Rectal smooth muscle tissue (tissue), 1 donor: ENCODE measurements around the gene TMEM35A.
A peak's percentile ranks its signal among the peaks of the same experiment; 100 is the strongest.
"Not testable (repeated sequence)": the region's sequence is repeated elsewhere in the genome, so short reads cannot be mapped to it uniquely, and the experiment has no call there.

ENCODE experiments used
- H3K27ac ChIP-seq: one replicate; pipeline ENCODE4 v1.7.0; 2013; ENCODE audit warnings: low read depth, low read length, inconsistent platforms
- H3K27me3 ChIP-seq: one replicate; pipeline ENCODE4 v1.7.0; 2013; ENCODE audit warnings: low read length; ENCODE audit not compliant: control insufficient read depth, insufficient read depth
- H3K36me3 ChIP-seq: one replicate; pipeline ENCODE4 v1.7.0; 2013; ENCODE audit warnings: low read length; ENCODE audit not compliant: control insufficient read depth, insufficient read depth
- H3K4me1 ChIP-seq: one replicate; pipeline ENCODE4 v1.7.0; 2013; ENCODE audit warnings: low read length; ENCODE audit not compliant: control insufficient read depth, insufficient read depth
- H3K4me3 ChIP-seq: one replicate; pipeline ENCODE4 v1.7.0; 2013; ENCODE audit warnings: low read length
- H3K9ac ChIP-seq: one replicate; pipeline ENCODE4 v1.7.0; 2013; ENCODE audit warnings: low read length

The TMEM35A gene, protein sequence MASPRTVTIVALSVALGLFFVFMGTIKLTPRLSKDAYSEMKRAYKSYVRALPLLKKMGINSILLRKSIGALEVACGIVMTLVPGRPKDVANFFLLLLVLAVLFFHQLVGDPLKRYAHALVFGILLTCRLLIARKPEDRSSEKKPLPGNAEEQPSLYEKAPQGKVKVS

DNA sequence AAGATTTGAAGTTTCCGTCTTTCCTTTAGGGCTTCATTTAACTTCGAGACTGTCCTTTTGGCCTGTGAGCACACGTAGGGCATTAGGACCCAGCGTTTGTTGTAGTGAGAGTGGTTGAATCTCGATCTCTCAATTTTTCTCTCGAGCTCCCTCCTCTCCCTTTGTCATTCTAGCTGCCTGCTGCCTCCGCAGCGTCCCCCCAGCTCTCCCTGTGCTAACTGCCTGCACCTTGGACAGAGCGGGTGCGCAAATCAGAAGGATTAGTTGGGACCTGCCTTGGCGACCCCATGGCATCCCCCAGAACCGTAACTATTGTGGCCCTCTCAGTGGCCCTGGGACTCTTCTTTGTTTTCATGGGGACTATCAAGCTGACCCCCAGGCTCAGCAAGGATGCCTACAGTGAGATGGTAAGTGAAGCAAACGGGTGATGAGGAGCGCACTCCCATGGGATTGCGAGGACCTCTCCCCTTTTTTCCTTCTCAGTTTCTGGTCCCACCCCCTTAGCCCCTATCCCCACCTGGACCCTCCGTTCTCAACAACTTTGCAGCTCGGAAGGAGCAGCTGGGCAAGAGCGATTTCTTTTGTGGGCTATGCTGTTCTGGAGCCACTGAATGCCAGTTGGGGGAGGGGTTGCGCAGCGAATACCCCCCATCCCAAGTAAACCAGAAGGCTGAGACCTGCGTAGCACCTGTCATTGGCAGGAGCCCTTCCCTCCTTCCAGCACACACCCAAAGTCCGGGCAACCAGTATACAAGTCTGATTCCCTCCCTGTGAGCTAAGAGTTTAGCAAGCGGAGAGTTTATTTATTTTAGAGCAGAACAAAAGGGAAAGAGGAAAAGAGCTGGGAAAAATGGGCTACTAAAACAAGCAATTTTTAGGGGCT lies at the start of gene TMEM35A:
TSS of gene TMEM35A (plus strand) at position 164 of the 883 bp plus-strand sequence. CDS start at position 288, 124 bp downstream.
- H3K36me3 ChIP-seq = no peaks in the 10 kb centered on the region
- H3K9ac ChIP-seq = no peak within 1 kb of the TSS
- peak within 1 kb of the TSS; percentile 48 for H3K4me3 ChIP-seq
- H3K27me3 ChIP-seq = no peaks in the 10 kb centered on the region
- peak within 1 kb of the TSS; percentile 67 for H3K27ac ChIP-seq
- H3K4me1 ChIP-seq = no peaks in the 10 kb centered on the region

DNA sequence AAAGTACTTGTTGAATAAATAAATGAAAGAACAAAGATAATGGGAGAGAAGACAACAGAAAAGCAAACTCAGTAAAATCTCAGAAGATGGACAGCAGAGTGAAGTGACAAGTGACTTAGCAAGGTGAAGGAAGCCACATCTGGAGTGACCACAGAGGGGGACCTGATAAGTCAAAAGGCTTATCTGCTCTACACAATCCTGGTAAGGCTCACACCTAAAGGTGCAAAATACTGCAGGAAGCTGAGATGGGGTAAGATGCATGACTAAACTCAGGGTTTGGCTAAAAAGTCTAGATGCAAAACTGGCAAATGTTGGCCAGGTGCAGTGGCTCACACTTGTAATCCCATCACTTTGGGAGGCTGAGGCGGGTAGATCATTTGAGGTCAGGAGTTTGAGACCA lies 49.0 kb upstream of the TMEM35A start:
- no peak overlapping the region for H3K27ac ChIP-seq
- H3K4me1 ChIP-seq = no peaks in the 10 kb centered on the region
- H3K27me3 ChIP-seq = no peaks in the 10 kb centered on the region
- no peak overlapping the region for H3K9ac ChIP-seq
- H3K4me3 ChIP-seq = no peak overlapping the region
- peaks cover 3% of the 10 kb centered on the region for H3K36me3 ChIP-seq

DNA sequence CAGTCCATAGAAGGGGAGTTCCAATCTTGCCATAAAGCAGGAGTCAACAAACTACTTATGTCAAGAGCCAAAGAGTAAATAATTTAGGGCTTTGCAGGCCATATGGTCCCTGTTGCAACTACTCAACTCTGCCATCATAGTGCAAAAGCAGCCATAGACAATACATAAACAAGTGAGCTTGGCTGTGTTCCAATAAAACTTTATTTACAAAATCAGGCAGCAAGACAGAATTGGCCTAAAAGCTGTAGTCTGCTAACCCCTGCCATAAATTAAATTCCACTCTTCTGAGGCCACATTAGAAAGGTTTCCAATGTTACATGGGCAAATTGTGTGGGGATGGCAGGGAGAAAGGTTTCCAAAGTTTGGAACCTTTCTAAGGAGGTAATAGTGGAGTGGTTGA lies 41.4 kb upstream of the TMEM35A start:
- Histone ChIP-seq H3K4me1 (no peaks in the 10 kb centered on the region), H3K9ac (no peak overlapping the region), H3K4me3 (no peak overlapping the region), H3K27me3 (no peaks in the 10 kb centered on the region), H3K36me3 (peaks cover 2% of the 10 kb centered on the region), H3K27ac (no peak overlapping the region)

DNA sequence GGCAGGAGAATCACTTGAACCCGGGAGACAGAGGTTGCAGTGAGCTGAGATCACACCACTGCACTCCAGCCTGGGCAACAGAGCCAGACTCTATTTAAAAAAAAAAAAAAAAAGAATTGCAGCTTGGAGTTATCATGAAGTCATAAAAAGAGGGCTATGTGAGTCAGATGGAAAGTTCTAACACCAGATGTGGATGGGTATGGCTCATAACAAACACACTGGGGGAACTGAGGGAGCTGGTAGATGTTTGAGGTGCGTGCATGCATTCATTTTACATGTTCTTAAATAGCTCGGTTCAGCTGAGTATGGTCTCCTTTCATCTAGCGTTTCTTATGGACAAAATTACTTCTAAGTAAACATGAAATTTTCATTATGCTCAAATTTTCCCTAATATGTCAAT lies 38.5 kb upstream of the TMEM35A start:
- no peaks in the 10 kb centered on the region for H3K4me1 ChIP-seq
- H3K27ac ChIP-seq = no peak overlapping the region
- H3K27me3 ChIP-seq = no peaks in the 10 kb centered on the region
- H3K36me3 ChIP-seq = peaks cover 2% of the 10 kb centered on the region
- no peak overlapping the region for H3K4me3 ChIP-seq
- no peak overlapping the region for H3K9ac ChIP-seq

DNA sequence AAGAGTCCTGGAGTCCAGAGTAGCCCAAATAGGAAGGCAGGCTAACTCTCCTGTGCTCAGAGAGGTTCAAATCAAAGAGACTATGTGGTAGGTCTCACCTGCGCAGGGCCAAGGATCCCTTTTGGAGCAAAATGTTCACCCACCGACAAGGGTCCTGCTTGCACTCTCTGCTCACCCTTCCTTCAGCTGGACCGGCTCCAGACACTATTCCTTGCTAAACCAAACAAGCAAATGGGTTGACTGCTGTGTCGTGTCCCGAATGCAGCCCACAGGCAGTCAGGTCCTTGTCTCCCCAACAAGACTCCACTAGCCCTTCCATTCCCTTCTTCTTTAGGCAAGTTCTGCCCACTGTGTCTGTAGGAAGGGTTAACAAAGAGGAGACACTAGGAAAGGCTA lies 27.5 kb upstream of the TMEM35A start:
- no peaks in the 10 kb centered on the region for H3K4me1 ChIP-seq
- H3K27me3 ChIP-seq = no peaks in the 10 kb centered on the region
- H3K36me3 ChIP-seq = no peaks in the 10 kb centered on the region
- peak overlapping the region; percentile 7 for H3K9ac ChIP-seq
- H3K27ac ChIP-seq = peak overlapping the region; percentile 82
- peak overlapping the region; percentile 62 for H3K4me3 ChIP-seq

DNA sequence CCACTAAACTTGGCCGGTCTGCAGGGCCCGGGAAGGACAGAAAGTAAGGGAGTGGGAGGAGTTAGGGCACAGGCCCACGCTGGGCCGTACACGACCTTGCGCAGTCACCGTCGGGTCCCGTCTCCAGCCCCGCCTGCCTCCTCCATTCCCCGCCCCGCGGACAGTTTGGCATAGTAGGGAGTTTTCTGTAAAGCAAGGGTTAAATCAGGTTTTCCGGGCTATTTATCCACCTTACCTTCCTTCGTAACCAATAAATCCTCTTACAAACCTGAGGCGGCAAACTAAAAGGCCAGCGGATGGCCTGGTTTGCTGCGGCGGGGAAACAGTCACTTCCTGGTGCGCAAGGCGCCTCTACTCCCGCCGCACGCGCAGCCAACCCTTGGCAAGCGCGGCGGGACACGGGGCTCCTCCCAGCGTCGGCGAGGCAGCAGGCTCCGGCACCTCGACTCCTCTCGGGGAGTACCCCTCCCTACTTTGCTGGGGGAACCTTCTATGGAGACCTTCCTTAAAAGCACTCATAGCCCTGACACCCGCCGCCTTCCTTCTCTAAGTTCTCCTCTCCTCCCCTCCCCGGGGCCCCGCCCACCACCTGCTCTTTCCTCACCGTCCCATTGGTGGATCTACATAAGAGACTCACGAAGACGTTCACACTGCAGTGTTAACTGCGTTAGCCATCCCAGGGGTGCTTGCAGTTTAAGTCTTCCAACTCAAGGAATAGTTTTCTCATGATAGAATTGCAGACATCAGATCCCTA lies 27.0 kb upstream of the TMEM35A start, which contains the start of gene TRMT2B:
TSS of gene TRMT2B (minus strand) at position 563 of the 754 bp plus-strand sequence. CDS start 9,822 bp downstream, outside the sequence.
- peak within 1 kb of the TSS; percentile 7 for H3K9ac ChIP-seq
- H3K36me3 ChIP-seq = no peaks in the 10 kb centered on the region
- H3K27ac ChIP-seq = peak within 1 kb of the TSS; percentile 82
- no peaks in the 10 kb centered on the region for H3K27me3 ChIP-seq
- peak within 1 kb of the TSS; percentile 62 for H3K4me3 ChIP-seq
- no peaks in the 10 kb centered on the region for H3K4me1 ChIP-seq

DNA sequence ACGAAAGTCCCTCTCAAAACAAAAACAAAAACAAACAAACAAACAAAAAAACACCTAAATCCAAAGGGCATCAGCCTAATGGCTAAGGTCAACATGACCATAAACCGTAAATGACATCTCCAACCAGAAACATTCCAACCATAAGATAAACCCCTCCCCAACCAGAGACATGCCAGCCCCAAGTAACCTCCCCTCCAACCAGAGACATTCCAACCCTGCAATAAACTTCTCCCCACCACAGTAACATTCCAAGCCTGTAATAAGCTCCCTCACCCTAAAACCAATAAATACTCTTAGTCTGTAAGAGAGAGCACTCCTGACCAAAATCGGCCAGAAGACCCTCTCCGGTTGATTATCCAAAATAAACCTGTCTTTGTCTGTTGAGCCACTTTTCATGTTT lies 22.1 kb upstream of the TMEM35A start:
- H3K4me3 ChIP-seq, H3K27me3 ChIP-seq, H3K27ac ChIP-seq, H3K9ac ChIP-seq, H3K4me1 ChIP-seq, H3K36me3 ChIP-seq: not testable (repeated sequence)

DNA sequence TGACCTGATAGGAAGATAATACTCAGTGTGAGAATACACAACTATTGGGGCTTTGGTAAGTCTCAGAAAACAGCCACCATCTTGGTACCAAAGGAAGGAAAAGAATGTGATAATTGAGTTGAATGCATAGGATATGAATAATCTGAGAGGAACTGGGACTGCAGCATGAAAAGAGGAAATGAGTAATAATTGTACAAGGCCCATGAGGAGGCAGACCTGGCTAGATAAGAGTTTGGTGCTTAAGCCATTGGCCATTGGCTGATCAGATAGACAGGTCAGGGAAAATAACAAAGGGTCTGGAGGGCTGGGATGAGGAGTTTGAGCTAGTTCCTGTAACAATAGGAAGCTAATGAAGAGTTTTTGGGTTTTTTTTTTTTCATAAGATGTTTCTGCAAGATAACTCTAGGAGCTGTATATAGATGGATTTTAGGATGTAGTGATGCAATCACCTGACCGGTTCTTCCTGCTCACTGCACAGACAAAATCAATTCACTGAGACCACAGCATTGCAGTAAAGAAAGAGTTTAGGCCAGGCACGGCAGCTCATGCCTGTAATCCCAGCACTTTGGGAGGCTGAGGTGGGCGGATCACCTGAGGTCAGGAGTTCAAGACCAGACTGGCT lies 21.5 kb upstream of the TMEM35A start:
- Histone ChIP-seq H3K4me3 (no peak overlapping the region), H3K27ac (no peak overlapping the region), H3K27me3 (no peaks in the 10 kb centered on the region), H3K36me3 (no peaks in the 10 kb centered on the region), H3K9ac (no peak overlapping the region), H3K4me1 (no peaks in the 10 kb centered on the region)

DNA sequence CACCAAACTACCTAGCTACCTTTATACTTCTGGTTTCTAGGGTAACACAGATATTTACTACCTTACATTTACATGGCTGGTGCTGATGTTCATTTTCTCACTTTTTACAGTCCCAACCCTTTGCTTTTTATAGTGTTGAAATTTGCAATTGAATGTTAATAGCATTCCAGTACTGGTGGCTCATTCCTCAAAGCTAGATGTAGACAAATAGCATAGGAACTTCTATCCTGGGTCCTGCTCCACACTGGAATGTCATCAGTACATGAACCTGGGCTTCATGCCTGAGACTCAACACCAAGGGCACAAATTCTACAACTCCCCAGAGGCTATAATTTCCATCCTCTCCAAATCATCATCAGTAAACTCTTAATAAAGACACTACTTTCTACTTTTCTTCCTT lies 16.5 kb upstream of the TMEM35A start:
- Histone ChIP-seq H3K9ac (no peak overlapping the region), H3K27me3 (no peaks in the 10 kb centered on the region), H3K4me3 (no peak overlapping the region), H3K4me1 (no peaks in the 10 kb centered on the region), H3K27ac (no peak overlapping the region), H3K36me3 (no peaks in the 10 kb centered on the region)

DNA sequence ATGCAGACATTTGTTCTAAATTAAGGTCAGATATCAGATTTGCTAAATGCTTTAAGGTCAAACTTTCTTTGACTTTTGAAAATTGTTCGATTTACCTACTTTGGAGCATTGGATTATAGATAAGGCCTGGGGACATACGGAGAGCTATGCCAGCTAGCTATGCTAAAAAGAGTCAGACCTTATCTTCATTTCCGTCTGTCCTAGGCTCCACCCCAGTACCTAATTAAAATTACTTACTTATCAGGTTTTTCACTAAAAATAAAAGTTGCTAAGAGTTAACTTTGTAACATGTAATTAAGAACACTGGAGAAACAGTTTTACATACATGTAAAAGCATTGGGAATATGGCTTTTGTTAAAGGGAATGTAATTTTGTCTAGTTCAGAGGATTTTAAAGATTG lies 7.1 kb upstream of the TMEM35A start:
- Histone ChIP-seq H3K36me3 (no peaks in the 10 kb centered on the region), H3K27ac (no peak overlapping the region), H3K27me3 (no peaks in the 10 kb centered on the region), H3K4me1 (no peaks in the 10 kb centered on the region), H3K4me3 (no peak overlapping the region), H3K9ac (no peak overlapping the region)

DNA sequence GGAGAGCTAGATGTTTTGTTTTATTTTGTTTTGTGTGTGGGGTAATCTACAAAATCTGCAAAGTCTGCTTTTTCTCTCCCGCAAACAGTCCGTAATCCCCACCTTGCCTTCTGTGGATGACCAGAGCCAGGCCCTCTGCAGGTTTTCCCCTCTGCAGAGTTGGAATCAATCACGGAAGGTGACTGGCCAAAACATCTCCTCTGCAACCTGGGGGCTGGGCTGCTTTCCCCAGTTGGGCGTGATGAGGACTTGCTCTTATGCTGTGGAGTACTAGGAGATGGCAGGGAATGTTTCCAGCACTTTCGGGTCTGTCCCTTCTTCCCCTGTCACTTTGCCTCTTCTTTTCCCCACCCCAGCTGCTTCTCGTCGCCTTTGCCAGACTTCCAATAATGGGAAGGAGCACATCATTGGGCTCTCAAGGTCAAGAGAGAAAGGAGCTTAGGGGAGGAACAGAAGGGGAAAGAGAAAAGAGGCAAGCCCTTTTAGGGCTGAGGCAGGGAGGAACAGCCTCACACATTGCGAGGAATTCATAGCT lies 1.1 kb downstream of the TMEM35A start:
- Histone ChIP-seq H3K27me3 (no peaks in the 10 kb centered on the region), H3K27ac (peak overlapping the region; percentile 67), H3K9ac (no peak overlapping the region)

More for the DNA sequence above, 1.1 kb downstream of the TMEM35A start:
- Histone ChIP-seq H3K36me3 (no peaks in the 10 kb centered on the region), H3K4me3 (peak overlapping the region; percentile 48), H3K4me1 (no peaks in the 10 kb centered on the region)
